DOHH2 (cell line): ENCODE measurements around the gene SLC30A4.

Experiments used
- EZH2phosphoT487 ChIP-seq: fragments of 200-600 bp; sonication (generic); IDR thresholded peaks from 2 replicates; pipeline ENCODE4 v1.6.1; 2017; ENCODE audit warnings: borderline replicate concordance, mild to moderate bottlenecking, antibody characterized with exemption, low read length, moderate library complexity, mixed read lengths
- TF ChIP-seq, protein P1 (sequence below): fragments of 200-600 bp; sonication (generic); IDR thresholded peaks from one replicate; pipeline ENCODE4 v1.5.1; 2014; ENCODE audit warnings: antibody characterized with exemption, mild to moderate bottlenecking, low read depth, low read length; ENCODE audit not compliant: poor library complexity, severe bottlenecking

DNA sequence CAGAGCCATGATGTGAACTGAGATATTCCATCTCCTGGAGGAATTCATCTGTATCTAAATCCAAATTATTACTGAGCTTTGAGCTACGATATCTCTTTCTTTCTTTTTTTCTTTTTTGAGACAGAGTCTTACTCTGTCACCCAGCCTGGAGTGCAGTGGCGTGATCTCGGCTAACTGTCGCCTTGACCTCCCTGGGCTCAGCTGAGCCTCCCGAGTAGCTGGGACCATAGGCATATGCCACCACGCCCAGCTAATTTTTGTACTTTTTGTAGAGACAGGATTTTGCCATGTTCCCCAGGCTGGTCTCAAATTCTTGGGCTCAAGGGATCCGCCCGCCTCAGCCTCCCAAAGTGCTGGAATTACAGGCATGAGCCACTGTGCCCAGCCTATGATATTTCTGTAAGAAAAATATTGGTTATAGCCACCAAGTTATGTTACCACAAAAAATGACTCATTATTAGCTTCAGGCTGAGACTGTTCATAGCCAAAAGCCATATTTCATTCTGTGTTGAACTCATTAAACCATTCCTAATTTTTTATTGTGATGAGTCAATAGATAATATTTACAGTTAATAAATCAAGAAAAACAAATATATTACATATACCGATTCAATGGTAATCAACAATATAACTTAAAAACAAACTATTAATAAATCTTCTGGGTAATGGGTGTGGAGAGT, 27.1 kb upstream of the SLC30A4 start:
- TF ChIP-seq, protein P1, sequence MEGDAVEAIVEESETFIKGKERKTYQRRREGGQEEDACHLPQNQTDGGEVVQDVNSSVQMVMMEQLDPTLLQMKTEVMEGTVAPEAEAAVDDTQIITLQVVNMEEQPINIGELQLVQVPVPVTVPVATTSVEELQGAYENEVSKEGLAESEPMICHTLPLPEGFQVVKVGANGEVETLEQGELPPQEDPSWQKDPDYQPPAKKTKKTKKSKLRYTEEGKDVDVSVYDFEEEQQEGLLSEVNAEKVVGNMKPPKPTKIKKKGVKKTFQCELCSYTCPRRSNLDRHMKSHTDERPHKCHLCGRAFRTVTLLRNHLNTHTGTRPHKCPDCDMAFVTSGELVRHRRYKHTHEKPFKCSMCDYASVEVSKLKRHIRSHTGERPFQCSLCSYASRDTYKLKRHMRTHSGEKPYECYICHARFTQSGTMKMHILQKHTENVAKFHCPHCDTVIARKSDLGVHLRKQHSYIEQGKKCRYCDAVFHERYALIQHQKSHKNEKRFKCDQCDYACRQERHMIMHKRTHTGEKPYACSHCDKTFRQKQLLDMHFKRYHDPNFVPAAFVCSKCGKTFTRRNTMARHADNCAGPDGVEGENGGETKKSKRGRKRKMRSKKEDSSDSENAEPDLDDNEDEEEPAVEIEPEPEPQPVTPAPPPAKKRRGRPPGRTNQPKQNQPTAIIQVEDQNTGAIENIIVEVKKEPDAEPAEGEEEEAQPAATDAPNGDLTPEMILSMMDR = no peak
- TF ChIP-seq EZH2phosphoT487 = no peak
